ELR (cell line): ENCODE data around the gene CDC42SE1.

Experiments
- DNase-seq: peaks from one replicate; pipeline ENCODE4 v3.0.0-alpha.2; 2015; ENCODE audit warnings: low read depth

Gene CDC42SE1

DNA sequence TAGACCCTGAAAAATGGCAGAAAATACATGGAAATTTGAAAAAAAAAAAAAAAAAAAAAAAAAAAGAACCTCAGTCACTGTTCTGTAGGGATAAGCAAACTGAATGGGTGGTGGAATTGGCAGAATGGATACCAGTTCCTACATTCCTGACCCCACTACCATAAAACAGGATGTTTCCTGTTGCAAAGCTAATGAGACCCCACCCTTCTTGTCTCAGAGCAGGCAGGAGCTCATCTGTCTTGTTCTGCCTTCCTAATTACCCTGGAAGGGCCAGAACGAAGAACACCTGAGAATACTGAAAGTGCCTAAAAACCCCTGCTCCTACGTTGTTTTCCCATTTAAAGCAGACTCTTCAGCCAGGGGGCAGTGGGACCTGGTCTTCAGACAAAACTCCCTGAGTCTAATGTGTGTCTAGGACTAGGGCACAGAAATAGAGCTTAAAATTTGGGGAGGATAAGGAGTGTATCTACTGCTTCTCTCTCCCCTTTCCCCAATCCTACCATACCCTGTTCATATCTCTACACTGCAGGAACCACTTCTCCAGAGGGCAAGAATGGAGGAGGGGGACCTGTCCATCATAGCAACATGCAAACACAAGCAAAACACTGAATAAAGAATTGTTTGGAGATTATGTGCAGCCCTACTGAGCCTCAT lies 7.9 kb downstream of the CDC42SE1 start:
- DNase-seq: no peak

DNA sequence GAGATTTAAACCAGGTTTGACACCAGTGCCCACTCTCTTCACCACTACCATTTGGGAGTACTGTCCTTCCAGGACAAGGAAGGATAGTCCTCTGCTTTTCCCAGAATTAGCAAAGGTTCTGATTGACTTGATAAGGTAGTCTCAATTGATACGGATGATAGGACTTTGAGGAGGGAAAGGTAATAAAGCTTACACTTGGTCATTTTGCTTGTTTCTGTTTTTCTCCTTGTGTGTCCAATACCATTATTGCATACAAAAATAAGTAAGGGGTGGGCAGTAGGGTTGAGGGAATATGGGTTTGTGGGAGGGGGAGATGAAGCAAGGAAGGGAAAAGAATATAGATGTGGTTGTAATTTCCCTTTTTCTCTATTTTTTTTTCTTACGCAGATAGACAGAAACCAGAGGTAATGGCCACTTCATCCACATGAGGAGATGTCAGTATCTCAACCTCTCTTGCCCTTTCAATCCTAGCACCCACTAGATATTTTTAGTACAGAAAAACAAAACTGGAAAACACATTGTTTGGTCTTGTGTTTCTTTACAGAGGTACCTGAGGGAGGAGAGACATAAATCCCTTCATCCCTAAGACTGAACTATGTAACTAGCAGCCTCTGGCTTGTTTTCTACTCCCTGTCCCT lies 9.3 kb downstream of the CDC42SE1 start:
- DNase-seq: no peak

DNA sequence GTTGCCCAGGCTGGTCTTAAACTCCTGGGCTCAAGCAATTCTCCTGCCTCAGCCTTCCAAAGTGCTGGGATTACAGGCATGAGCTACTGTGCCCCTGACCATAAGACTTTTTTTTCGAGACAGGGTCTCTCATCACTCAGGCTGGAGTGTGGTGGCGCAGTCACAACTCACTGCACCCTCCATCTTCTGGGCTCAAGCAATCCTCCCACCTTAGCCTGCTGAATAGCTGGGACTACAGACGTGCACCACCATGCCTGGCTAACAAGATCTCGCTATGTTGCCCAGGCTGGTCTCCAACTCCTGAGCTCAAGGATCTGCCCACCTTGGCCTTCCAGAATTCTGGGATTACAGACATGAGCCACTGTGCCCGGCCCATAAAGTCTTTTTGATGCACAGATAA lies 10.0 kb downstream of the CDC42SE1 start:
- no peak for DNase-seq

DNA sequence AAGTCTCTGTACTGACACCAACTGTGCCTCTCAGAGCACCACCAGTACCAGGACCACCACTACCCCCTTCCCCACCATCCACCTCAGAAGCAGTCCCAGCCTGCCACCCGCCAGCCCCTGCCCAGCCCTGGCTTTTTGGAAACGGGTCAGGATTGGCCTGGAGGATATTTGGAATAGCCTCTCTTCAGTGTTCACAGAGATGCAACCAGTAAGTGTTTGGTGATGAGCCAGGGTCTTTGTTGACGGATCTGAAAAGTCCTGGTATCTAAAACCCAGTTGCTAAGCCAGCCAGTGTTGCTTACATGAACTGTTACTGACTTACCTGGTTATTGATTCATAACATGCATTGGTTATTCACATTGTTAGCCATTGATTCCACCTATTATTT lies 10.8 kb downstream of the CDC42SE1 start:
- DNase-seq: no peak

DNA sequence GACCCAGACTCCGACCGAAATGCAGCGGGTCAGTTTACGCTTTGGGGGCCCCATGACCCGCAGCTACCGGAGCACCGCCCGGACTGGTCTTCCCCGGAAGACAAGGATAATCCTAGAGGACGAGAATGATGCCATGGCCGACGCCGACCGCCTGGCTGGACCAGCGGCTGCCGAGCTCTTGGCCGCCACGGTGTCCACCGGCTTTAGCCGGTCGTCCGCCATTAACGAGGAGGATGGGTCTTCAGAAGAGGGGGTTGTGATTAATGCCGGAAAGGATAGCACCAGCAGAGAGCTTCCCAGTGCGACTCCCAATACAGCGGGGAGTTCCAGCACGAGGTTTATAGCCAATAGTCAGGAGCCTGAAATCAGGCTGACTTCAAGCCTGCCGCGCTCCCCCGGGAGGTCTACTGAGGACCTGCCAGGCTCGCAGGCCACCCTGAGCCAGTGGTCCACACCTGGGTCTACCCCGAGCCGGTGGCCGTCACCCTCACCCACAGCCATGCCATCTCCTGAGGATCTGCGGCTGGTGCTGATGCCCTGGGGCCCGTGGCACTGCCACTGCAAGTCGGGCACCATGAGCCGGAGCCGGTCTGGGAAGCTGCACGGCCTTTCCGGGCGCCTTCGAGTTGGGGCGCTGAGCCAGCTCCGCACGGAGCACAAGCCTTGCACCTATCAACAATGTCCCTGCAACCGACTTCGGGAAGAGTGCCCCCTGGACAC lies 11.3 kb downstream of the CDC42SE1 start:
- DNase-seq: peak; percentile 80

DNA sequence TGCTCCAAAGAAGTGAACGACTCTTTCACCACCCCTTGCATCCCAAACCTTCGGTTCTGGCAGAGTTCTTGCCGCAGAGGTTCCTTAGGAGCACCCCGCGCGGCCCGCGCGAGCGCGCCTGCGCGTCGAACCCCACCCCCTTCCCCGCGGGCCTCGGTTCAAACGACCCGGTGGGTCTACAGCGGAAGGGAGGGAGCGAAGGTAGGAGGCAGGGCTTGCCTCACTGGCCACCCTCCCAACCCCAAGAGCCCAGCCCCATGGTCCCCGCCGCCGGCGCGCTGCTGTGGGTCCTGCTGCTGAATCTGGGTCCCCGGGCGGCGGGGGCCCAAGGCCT lies 11.9 kb downstream of the CDC42SE1 start, which contains the start of gene C1orf56:
Gene C1orf56, plus strand, starts transcription at position 161 of the 334 bp plus-strand sequence. Its CDS starts 97 bp downstream, at position 258.
- peak; percentile 80 for DNase-seq

DNA sequence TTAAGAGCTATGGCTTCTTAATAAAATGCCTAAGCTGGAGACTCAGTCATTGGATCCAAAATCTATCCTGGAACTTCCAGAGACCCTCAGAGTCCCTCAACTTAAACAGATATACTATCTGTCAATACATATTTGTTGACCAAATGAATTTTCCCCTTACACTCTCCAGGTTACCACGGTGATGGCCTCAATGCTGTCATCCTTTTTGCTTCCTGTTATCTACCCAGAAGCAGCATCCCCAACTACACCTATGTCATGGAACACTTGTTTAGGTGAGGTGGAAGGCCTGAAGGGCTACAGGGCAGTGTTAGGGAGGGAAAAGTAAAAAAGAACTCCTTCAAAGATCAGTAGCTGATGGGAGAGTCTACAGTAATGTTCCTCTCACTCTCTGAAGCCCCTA lies 16.3 kb downstream of the CDC42SE1 start:
- DNase-seq: no peak

DNA sequence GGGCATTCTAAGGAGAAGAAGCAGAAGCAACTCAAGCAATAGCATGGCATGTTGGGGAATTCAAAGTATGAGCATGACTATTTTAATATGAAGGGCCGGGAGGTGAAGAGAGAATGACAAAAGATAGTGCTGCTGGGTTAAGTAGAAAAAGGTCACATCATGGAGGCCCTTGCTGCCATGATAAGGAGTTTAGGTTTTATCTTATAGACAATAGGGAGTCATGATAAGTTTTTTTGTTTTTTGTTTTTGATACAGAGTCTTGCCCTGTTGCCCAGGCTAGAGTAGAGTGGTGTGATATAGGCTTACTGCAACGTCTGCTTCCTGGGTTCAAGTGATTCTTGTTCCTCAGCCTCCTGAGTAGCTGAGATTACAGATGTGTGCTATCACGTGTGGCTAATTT lies 19.9 kb downstream of the CDC42SE1 start:
- DNase-seq: no peak

DNA sequence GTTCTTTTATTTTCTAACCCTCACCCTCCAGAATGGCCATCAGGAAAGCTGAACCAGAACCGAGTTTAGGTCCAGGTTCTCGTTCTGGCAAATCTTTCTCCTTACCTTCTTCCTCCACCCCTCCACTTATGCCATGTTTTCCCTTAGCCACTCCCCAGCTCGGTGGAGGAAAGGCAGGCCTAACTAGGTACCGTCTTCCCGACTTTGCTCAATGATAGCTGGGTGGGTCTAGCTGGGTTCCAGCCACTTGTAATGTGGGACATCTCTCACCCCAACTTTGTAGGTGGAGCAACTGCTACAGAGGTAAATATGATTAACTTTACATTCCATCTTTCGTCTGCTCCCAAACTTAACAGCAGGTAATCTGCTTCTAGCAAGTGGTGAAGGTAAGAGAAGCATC lies 22.4 kb downstream of the CDC42SE1 start:
- DNase-seq: no peak

DNA sequence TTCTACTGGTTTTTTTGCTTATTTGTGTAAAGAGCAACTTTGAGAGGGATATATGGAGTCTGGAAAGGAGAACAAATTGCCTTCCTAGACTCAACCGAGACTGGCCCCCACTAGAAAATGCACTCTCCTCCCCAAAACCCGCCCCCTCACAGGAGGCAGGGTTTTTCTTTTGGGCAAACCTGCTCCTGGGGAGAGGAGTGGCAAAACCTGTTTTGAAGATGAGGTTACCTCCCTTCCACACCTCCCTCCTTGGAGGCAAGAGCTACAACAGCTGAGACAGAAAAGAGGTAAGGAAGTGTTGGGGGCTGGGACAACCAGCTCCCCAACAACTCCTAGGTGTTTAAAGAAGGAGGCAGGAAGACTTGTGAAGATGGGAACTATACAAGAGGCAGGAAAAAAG lies 23.1 kb downstream of the CDC42SE1 start, which contains the start of gene BNIPL:
Gene BNIPL, plus strand, starts transcription at position 231 of the 400 bp plus-strand sequence. Its CDS starts 140 bp downstream, at position 371.
- DNase-seq: no peak

DNA sequence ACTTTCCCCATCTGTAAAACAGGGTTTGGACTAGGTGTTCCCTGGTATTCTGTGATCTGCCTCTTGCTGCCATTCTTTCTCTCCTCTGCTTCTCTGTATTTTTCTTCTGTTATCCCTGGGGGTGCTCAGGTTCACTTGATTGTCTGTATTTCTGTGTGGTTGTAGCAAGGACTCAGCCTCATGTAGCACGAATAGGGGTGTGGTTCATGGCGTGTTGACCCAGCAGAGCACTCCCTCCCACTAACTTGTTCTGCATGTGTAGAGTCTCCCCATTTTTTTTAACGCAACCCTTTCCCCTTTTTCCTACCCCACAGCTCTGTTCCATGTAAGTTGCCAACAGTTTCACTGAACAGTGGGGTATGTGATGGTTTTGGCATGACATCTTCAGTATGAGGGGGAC lies 24.3 kb downstream of the CDC42SE1 start:
- no peak for DNase-seq

DNA sequence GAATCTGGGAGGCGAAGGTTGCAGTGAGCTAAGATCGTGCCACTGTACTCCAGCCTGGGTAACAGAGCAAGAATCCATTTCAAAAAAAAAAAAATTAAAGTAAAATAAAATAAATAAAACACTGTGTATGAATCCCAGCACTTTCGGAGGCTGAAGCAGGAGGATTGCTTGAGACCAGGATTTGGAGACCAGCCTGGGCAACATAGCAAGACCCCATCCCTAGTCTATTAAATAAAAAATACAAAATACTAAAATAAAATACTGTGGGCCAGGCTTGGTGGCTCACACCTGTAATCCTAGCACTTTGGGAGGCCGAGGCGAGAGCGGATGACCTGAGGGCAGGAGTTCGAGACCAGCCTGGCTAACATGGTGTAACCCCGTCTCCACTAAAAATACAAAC lies 27.3 kb downstream of the CDC42SE1 start:
- DNase-seq: no peak

DNA sequence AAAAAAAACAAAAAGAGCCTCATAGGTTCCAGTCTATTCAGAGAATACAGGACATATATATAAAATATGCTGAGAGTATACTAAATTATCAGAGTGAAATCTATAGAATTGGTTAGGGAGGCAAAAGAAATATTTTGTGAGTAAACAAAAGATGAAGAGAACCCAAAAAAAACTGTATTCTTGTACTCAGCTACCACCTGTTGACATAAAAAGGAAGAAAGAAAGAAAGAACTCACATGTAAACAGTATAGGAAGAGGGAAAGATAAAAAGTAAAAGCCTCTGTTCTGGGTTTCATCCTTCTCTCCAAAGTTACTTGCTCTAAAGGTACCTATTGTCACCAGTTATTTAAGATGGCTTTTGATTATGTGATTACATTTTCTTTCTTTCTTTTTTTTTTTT lies 33.0 kb downstream of the CDC42SE1 start:
- DNase-seq: no peak

DNA sequence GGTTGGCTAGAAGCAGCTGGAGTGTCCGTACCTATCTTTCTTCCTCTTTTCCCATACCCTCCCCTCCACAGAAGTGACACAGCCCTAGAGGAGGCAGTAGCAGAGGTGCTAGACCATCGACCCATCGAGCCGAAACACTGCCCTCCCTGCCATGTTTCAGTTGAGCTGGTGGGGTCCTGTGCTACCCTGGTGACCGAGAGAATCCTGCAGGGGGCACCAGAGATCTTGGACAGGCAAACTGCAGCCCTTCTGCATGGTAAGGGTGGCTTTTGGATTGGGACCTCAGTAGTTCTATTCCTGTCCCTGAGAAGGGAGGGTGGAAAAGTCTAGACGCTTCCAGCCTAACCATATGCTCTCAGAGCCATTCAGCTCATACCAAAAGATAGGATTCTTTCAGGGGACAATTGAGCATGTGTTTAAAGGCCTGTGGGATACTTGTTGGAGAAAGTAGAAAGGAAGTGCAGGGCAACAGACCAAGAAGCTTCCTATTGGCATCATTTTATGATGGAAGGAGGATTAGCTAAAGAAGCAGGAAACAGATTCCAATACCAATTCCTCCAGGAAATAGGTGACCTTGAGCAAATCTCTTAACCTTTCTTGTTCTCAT lies 34.8 kb downstream of the CDC42SE1 start:
- DNase-seq: peak; percentile 71

DNA sequence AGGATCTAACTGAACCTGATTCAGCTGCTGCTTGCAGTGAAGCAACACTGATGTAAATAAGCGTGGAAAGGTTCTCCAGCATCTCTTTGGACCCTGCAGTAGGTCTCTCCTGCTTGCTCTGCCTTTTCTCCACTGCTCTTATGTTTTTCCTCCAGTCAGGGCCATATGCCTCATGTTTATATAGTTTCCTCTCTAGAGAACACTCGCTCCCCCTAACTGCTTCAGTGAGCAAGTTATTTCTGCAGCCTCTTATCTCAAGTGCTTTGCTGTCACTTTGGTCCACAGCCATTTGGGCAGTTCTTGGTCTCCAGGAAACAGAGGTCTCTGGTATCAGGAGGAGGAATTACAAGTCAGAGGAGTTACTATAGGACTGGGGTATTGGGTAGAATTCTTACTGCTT lies 45.9 kb downstream of the CDC42SE1 start:
- DNase-seq: no peak

DNA sequence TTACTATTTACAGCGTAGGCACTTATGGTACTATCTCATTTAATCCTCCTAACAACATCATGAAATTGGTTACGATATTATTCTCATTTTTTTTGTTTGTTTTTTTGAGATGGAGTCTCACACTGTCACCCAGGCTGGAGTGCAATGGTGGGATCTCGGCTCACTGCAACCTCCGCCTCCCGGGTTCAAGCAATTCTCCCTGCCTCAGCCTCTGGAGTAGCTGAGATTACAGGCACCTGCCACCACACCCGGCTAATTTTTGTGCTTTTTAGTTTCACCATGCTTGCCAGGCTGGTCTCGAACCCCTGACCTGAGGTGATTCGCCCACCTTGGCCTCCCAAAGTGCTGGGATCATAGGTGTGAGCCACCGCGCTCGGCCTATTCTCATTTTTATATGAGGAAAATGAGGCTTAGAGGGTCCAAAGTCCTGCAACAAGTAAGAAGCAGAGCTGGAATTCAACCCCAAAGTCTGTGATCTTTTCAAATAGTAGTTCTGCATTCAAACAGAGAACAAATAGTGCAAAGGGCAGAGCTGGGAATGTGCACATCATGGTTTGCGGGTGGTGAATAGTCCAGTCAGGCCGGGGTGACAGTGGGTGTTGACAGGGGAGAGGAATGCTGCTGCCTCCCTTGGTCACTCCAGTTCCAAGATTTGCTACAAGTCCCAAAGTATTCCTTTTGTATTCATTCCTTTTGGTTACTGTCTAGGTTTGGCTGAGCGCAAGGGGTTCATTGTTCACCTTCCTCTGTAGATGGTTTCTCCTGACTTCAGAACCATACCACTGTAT lies 46.5 kb downstream of the CDC42SE1 start:
- no peak for DNase-seq

DNA sequence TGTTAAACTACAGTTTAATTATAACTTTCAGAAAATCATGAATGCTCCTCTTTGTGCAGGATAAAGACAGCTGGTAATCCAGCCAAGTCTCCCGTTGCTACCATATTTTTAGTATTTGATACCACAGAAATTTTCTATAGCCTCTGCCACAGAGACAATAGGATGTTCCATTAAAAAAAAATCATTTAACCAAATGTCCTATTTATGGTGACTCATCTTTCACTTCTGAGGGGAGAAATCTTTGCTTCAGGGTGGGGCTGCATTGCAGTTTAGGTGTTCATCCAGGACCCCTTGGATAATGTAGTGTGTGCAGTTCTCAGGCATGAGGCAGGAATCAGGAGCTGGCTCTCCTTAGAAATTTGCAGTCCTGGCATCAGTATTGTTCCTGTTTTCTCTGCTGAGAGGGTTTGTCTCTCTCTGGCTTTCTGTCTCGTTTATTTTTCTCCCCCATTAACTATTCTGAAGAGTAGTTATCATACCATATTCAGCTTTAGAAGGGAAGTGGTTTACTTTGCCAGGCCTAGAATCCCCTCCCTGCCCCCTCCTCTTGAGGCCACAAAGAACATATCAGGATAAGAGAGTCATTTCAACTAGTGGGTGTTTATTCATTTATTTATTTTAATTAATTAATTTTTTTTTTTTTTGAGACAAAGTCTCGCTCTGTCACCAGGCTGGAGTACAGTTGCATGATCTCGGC lies 48.1 kb downstream of the CDC42SE1 start:
- peak; percentile 32 for DNase-seq

DNA sequence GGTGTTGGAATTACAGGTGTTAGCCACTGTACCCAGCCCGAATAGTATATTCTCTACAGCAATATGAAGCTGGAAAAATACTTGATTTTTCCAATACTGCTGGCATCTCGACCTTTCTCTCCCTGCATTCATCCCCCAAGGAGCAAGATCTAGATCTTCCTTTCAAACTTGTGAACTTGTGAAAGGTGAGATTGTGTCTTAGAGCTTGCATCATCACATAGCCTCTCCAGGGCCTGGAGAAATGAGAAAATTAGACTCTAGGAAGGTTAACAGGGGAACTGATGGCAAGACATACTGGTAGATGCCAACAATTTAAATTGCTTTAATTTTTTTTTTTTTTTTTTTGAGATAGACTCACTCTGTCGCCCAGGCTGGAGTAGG lies 49.1 kb downstream of the CDC42SE1 start:
- DNase-seq: no peak

DNA sequence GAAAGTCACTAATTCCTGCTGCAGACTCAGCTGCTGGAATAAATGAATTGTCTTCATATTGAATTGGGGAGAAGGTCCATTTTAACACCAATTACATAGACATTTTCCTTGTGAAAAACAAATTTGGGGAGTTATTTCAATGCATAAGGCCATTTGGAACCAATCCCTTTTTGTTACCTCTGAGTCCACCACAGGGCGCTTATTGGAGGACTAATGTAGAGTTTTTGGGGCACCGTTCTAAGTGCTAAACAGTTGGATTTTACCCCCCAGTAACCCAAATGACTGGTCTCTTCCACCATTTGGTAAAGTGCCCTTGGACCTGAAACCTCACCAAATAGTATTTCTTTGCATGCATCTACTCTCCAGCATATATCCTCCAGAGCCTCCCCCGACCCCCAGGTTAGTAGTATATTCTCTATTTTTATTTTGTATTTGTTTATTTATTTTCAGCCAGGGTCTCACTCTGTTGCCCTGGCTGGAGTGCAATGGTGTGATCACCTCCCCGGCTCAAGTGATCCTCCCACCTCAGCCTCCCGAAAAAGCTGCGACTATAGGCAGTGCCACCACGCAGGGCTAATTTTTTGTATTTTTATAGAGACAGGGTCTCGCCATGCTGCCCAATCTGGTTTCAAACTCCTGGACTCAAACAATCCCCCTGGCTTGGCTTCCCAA lies 49.6 kb downstream of the CDC42SE1 start:
- no peak for DNase-seq

DNA sequence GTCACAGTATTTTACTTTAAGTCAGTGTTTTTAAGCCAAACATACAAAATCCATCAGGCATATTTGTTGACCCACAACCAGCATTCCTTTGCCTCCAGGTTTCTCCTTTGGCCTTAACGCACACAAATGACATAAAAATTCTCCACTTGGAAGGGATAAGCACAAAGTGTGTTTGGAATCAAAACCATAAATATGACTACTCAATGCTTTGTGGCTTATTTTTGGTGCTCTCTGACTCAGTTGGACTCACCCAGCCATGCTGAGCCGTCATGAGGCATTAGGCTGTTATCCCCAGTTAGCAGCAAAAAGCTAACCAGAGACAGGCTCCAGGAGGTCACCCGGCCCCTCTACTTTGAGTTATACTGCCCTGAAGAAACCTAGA lies 50.2 kb downstream of the CDC42SE1 start:
- DNase-seq: peak; percentile 69
